Panc1 (cell line): ENCODE results near the gene AK4.

ENCODE experiments used
- POLR2AphosphoS5 ChIP-seq: IDR thresholded peaks from 2 replicates; pipeline ENCODE4 v1.6.1; 2012; ENCODE audit warnings: mild to moderate bottlenecking, low read depth, low read length, moderate library complexity
- SIN3A ChIP-seq: IDR thresholded peaks from 2 replicates; pipeline ENCODE4 v1.6.1; 2012; ENCODE audit warnings: low read depth, mild to moderate bottlenecking, low read length, moderate library complexity, borderline replicate concordance; ENCODE audit not compliant: insufficient read depth
- TF ChIP-seq, protein P1 (sequence below): fragments of 450-650 bp; IDR thresholded peaks from 2 replicates; pipeline ENCODE4 v1.5.1; 2017; ENCODE audit warnings: mild to moderate bottlenecking

DNA sequence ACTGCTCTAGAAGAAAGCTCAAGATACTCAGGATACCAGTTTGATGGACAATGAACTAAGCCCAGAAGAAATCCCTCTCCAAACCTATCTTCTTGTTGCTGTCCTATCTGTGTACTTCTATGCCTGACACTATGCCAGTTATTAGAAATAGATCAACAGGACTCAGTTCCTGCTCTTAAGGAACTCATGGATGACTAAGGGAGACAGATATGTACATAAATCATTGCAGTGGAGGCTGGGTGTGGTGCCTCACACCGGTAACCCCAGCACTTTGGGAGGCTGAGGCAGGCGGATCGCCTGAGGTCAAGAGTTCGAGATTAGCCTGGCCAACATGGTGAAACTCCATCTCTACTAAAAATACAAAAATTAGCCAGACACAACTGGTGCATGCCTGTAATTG is 42.4 kb upstream of the AK4 start:
- TF ChIP-seq, protein P1, sequence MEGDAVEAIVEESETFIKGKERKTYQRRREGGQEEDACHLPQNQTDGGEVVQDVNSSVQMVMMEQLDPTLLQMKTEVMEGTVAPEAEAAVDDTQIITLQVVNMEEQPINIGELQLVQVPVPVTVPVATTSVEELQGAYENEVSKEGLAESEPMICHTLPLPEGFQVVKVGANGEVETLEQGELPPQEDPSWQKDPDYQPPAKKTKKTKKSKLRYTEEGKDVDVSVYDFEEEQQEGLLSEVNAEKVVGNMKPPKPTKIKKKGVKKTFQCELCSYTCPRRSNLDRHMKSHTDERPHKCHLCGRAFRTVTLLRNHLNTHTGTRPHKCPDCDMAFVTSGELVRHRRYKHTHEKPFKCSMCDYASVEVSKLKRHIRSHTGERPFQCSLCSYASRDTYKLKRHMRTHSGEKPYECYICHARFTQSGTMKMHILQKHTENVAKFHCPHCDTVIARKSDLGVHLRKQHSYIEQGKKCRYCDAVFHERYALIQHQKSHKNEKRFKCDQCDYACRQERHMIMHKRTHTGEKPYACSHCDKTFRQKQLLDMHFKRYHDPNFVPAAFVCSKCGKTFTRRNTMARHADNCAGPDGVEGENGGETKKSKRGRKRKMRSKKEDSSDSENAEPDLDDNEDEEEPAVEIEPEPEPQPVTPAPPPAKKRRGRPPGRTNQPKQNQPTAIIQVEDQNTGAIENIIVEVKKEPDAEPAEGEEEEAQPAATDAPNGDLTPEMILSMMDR: no peak
- TF ChIP-seq POLR2AphosphoS5: no peak
- TF ChIP-seq SIN3A: no peak
